ENCODE data around the gene MED31.

DNA sequence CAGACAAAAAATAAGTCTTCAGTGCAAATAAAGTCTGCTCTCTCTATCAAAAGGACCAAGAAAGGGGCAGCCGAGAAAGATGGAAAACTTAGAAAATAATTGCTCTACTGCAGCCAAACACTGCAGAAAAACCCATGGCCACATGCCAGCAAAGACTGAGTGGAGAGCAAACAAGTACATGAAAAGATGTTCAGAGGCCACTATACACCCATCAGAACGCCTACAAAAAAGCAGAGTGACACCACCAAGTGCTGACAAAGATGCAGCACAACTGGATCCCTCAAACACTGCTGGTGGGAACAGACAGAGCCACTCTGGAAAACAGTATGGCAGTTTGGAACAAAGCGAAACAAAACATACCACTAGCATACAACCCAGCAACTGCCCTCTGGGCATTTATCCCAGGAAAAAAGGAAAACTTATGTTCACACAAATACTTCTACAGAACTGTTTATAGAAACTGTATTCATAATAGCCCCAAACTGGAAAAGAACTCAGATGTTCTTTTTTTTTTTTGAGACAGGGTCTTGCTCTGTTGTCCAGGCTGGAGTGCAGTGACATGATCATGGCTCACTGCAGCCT is 47.6 kb downstream of the MED31 start:
- TF ChIP-seq POLR2A (IDR thresholded peaks at IDR 0.05; ENCODE audit: extremely low read depth, insufficient read length) = no peak
- TF ChIP-seq, protein P1, sequence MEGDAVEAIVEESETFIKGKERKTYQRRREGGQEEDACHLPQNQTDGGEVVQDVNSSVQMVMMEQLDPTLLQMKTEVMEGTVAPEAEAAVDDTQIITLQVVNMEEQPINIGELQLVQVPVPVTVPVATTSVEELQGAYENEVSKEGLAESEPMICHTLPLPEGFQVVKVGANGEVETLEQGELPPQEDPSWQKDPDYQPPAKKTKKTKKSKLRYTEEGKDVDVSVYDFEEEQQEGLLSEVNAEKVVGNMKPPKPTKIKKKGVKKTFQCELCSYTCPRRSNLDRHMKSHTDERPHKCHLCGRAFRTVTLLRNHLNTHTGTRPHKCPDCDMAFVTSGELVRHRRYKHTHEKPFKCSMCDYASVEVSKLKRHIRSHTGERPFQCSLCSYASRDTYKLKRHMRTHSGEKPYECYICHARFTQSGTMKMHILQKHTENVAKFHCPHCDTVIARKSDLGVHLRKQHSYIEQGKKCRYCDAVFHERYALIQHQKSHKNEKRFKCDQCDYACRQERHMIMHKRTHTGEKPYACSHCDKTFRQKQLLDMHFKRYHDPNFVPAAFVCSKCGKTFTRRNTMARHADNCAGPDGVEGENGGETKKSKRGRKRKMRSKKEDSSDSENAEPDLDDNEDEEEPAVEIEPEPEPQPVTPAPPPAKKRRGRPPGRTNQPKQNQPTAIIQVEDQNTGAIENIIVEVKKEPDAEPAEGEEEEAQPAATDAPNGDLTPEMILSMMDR (IDR thresholded peaks at IDR 0.05; ENCODE audit: low read depth, low read length) = no peak
- TF ChIP-seq, protein P2, sequence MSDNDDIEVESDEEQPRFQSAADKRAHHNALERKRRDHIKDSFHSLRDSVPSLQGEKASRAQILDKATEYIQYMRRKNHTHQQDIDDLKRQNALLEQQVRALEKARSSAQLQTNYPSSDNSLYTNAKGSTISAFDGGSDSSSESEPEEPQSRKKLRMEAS (IDR thresholded peaks at IDR 0.05; ENCODE audit: low read depth, low read length) = no peak
